Measurements from ENCODE around the gene MYH11. TPM values are rescaled to one million over a fixed set of nuclear protein-coding genes. Genes with fewer than 3 reads are reported as not detected.

MYH11 gene
- total and polyA plus RNA-seq, 2 donors (not counting 1 experiment from before 2014, with no cell fraction given), result 1.3 to 14.5 TPM

DNA sequence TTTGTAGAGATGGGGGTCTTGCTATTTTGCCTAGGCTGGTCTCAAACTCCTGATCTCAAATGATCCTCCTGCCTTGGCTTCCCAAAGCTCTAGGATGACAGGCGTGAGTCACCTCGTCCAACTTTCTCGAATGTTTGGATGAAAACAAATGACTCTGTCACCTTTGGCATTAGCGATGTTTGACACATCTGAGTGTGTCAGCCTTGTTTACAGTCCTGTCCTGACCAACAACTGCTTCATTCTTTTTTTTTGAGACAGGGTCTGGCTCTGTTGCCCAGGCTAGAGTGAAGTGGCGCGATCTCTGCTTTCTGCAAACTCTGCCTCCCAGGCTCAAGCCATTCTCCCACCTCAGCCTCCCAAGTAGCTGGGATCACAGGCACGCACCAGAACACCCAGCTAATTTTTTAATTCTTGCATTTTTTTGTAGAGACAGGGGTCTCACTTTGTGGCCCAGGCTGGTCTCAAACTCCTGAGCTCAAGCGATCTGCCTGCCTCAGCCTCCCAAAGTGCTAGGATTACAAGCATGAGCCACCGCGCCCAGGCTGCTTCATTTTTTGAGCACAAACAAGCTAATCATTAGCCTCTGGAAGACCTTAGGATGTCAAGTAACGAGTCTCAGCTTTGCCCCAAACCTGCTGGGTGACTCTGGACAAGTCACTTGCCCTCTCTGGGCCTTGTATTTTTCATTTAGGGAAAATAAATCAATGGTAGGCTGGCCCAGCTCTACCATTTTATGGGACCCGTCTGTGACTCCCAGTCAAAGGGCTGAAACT, 7.4 kb downstream of the MYH11 start:
- Histone ChIP-seq H3K4me3 (replicated peaks in 1 of 4; ENCODE audit: control extremely low read depth in 1 of 4, insufficient read depth in 1 of 4, low read depth in 3 of 4, low read length in 4 of 4) (no peak overlapping the region), H3K9me3 (ENCODE audit: control insufficient read depth, insufficient read depth, low read depth, low read length) (no peaks in the 10 kb centered on the region), H2AFZ (ENCODE audit: low read length) (no peak overlapping the region), H3K79me2 (ENCODE audit: control insufficient read depth, insufficient read depth, low read length) (no peaks in the 10 kb centered on the region), H4K20me1 (ENCODE audit: control insufficient read depth, extremely low read depth, insufficient read depth, low read length) (no peaks in the 10 kb centered on the region), H3K4me2 (ENCODE audit: extremely low read depth, insufficient read depth, low read length) (no peak overlapping the region), H3K27me3 (ENCODE audit: control insufficient read depth, insufficient read depth, low read length) (peaks cover 5% of the 10 kb centered on the region), H3K9ac (ENCODE audit: insufficient read depth, low read length) (no peak overlapping the region), H3K27ac (ENCODE audit: insufficient read depth, low read length) (no peak overlapping the region), H3K4me1 (ENCODE audit: control insufficient read depth, extremely low read depth, insufficient read depth, low read length) (no peaks in the 10 kb centered on the region), H3K36me3 (ENCODE audit: control insufficient read depth, insufficient read depth, low read length) (no peaks in the 10 kb centered on the region)
- no peak for TF ChIP-seq EZH2 (IDR thresholded peaks at IDR 0.05; ENCODE audit: low read length, missing control alignments)
- TF ChIP-seq, protein P1, sequence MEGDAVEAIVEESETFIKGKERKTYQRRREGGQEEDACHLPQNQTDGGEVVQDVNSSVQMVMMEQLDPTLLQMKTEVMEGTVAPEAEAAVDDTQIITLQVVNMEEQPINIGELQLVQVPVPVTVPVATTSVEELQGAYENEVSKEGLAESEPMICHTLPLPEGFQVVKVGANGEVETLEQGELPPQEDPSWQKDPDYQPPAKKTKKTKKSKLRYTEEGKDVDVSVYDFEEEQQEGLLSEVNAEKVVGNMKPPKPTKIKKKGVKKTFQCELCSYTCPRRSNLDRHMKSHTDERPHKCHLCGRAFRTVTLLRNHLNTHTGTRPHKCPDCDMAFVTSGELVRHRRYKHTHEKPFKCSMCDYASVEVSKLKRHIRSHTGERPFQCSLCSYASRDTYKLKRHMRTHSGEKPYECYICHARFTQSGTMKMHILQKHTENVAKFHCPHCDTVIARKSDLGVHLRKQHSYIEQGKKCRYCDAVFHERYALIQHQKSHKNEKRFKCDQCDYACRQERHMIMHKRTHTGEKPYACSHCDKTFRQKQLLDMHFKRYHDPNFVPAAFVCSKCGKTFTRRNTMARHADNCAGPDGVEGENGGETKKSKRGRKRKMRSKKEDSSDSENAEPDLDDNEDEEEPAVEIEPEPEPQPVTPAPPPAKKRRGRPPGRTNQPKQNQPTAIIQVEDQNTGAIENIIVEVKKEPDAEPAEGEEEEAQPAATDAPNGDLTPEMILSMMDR (conservative IDR thresholded peaks at IDR 0.05 in 1 of 2, IDR thresholded peaks at IDR 0.05 in 1 of 2; ENCODE audit: low read depth in 1 of 2, low read length in 2 of 2), result no peak
- DNase-seq (ENCODE audit: low read depth in 2 of 2), result no peak

DNA sequence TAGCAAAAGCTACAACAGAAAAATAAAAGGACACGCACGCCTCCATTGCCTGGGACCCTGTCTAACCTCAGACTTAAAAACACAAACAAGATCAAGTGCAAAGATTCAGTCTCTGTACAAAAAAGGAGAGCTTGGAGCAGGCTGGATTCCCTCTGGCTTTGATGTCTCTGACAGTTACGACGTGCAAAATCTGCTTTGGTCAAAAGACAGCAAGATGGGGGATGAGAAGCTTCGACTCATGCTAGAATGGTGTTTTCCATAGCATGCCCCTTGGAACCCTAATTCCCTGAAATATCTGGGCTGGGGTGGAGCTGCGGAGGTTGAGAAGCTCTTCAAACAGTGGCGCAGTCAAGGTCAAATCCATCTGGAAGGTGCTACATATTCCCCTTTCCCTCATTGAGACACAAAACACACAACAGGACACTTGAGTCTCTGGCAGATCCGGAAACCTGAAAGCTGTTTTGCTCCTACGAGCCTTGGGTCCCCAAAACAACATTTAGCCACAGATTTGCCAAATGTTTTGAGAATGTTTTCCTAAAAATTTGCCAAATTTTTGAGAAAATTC, 9.1 kb downstream of the MYH11 start:
- Histone ChIP-seq H3K27ac (ENCODE audit: insufficient read depth, low read length) (no peak overlapping the region), H3K4me3 (replicated peaks in 1 of 4; ENCODE audit: control extremely low read depth in 1 of 4, insufficient read depth in 1 of 4, low read depth in 3 of 4, low read length in 4 of 4) (no peak overlapping the region), H3K79me2 (ENCODE audit: control insufficient read depth, insufficient read depth, low read length) (no peaks in the 10 kb centered on the region), H3K9me3 (ENCODE audit: control insufficient read depth, insufficient read depth, low read depth, low read length) (no peaks in the 10 kb centered on the region), H3K27me3 (ENCODE audit: control insufficient read depth, insufficient read depth, low read length) (no peaks in the 10 kb centered on the region), H3K9ac (ENCODE audit: insufficient read depth, low read length) (no peak overlapping the region), H4K20me1 (ENCODE audit: control insufficient read depth, extremely low read depth, insufficient read depth, low read length) (no peaks in the 10 kb centered on the region), H2AFZ (ENCODE audit: low read length) (no peak overlapping the region), H3K36me3 (ENCODE audit: control insufficient read depth, insufficient read depth, low read length) (no peaks in the 10 kb centered on the region), H3K4me2 (ENCODE audit: extremely low read depth, insufficient read depth, low read length) (no peak overlapping the region), H3K4me1 (ENCODE audit: control insufficient read depth, extremely low read depth, insufficient read depth, low read length) (no peaks in the 10 kb centered on the region)
- peak in 1 of 2 donors; percentile 13 for DNase-seq (ENCODE audit: low read depth in 2 of 2)
- TF ChIP-seq, protein P1 (conservative IDR thresholded peaks at IDR 0.05 in 1 of 2, IDR thresholded peaks at IDR 0.05 in 1 of 2; ENCODE audit: low read depth in 1 of 2, low read length in 2 of 2), result no peak
- no peak for TF ChIP-seq EZH2 (IDR thresholded peaks at IDR 0.05; ENCODE audit: low read length, missing control alignments)

DNA sequence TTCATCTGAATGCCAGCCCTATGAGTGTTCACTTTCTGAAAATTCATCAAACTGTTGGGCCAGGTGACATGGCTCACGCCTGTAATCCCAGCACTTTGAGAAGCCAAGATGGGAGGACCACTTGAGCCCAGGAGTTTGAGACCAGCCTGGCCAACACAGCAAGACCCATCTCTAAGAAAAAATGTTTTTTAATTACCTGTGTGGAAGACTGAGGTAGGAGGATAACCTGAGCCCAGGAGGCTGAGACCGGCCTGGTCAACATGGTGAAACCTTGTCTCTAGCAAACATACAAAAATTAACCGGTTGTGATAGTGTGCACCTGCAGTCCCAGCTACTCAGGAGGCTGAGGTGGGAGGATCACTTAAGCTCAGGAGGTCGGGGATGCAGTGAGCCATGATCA, 10.3 kb downstream of the MYH11 start:
- H3K9ac ChIP-seq (ENCODE audit: insufficient read depth, low read length), result no peak overlapping the region
- H3K9me3 ChIP-seq (ENCODE audit: control insufficient read depth, insufficient read depth, low read depth, low read length), result no peaks in the 10 kb centered on the region
- no peaks in the 10 kb centered on the region for H3K27me3 ChIP-seq (ENCODE audit: control insufficient read depth, insufficient read depth, low read length)
- no peaks in the 10 kb centered on the region for H3K36me3 ChIP-seq (ENCODE audit: control insufficient read depth, insufficient read depth, low read length)
- no peak overlapping the region for H3K4me3 ChIP-seq (replicated peaks in 1 of 4; ENCODE audit: control extremely low read depth in 1 of 4, insufficient read depth in 1 of 4, low read depth in 3 of 4, low read length in 4 of 4)
- H3K79me2 ChIP-seq (ENCODE audit: control insufficient read depth, insufficient read depth, low read length), result no peaks in the 10 kb centered on the region
- H4K20me1 ChIP-seq (ENCODE audit: control insufficient read depth, extremely low read depth, insufficient read depth, low read length), result no peaks in the 10 kb centered on the region
- TF ChIP-seq EZH2 (IDR thresholded peaks at IDR 0.05; ENCODE audit: low read length, missing control alignments), result no peak
- TF ChIP-seq, protein P1 (conservative IDR thresholded peaks at IDR 0.05 in 1 of 2, IDR thresholded peaks at IDR 0.05 in 1 of 2; ENCODE audit: low read depth in 1 of 2, low read length in 2 of 2), result no peak
- H3K4me2 ChIP-seq (ENCODE audit: extremely low read depth, insufficient read depth, low read length), result no peak overlapping the region
- H3K4me1 ChIP-seq (ENCODE audit: control insufficient read depth, extremely low read depth, insufficient read depth, low read length), result no peaks in the 10 kb centered on the region
- no peak overlapping the region for H3K27ac ChIP-seq (ENCODE audit: insufficient read depth, low read length)
- no peak for DNase-seq (ENCODE audit: low read depth in 2 of 2)
- no peak overlapping the region for H2AFZ ChIP-seq (ENCODE audit: low read length)

Measured in fibroblast of lung (primary cell).